ENCODE data around the gene ERVMER34-1.

DNA sequence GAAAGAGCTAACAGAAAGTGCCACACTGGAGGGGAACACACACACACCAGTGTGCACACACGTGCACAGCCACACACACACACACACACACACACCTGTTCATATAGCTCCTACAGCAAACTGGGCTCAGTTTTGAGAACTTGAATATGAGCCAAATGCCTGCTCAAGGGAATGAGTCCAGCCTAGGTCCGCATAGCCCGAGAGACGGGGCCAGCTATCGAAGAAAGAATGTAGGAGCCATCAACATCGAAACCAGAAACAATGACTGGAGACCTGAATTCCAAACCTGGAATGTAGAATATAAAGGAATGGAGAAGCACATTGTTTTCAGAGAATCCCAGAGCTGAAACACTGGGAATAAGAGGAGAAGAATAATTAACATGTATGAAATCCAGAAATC is 37.6 kb upstream of the ERVMER34-1 start:
- TF ChIP-seq, protein P1, sequence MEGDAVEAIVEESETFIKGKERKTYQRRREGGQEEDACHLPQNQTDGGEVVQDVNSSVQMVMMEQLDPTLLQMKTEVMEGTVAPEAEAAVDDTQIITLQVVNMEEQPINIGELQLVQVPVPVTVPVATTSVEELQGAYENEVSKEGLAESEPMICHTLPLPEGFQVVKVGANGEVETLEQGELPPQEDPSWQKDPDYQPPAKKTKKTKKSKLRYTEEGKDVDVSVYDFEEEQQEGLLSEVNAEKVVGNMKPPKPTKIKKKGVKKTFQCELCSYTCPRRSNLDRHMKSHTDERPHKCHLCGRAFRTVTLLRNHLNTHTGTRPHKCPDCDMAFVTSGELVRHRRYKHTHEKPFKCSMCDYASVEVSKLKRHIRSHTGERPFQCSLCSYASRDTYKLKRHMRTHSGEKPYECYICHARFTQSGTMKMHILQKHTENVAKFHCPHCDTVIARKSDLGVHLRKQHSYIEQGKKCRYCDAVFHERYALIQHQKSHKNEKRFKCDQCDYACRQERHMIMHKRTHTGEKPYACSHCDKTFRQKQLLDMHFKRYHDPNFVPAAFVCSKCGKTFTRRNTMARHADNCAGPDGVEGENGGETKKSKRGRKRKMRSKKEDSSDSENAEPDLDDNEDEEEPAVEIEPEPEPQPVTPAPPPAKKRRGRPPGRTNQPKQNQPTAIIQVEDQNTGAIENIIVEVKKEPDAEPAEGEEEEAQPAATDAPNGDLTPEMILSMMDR (IDR thresholded peaks at IDR 0.05) = no peak
- TF ChIP-seq POLR2A (IDR thresholded peaks at IDR 0.05) = no peak
